Right lobe of liver (tissue), 6 donors: Measurements from ENCODE around the gene TICAM1. TPM values are rescaled to one million over a fixed set of nuclear protein-coding genes. Genes with fewer than 3 reads are reported as not detected.
A peak's percentile ranks its signal among the peaks of the same experiment; 100 is the strongest.

Experiments
- ATAC-seq, 4 donors: fragments of 200-7000 bp; cut with Tn5 transposase; one replicate each; pipeline ENCODE4 v1.9.1; 2020; ENCODE audit warnings: mild to moderate bottlenecking in 4 of 4, moderate library complexity in 4 of 4
- DNase-seq, 3 donors: peaks; one replicate each; pipeline ENCODE4 v3.0.0-alpha.2; 2020
- H3K27ac ChIP-seq, 3 donors: fragments of 200-600 bp; one replicate each; pipeline ENCODE4 v1.8.0; 2022
- H3K27me3 ChIP-seq, 2 donors: fragments of 200-600 bp; one replicate each; pipeline ENCODE4 v1.8.0; 2022
- H3K36me3 ChIP-seq, 4 donors: fragments of 200-600 bp; sonication (generic) in 1 of 4; one replicate each; pipeline versions ENCODE4 v1.5.1 to v1.8.0; 2017 to 2022; ENCODE audit warnings: control low read depth in 1 of 4
- H3K4me1 ChIP-seq, 4 donors: fragments of 200-600 bp; sonication (generic) in 1 of 4; one replicate each; pipeline versions ENCODE4 v1.5.1 to v1.8.0; 2017 to 2022; ENCODE audit warnings: control low read depth in 1 of 4
- H3K4me3 ChIP-seq, 3 donors: fragments of 200-600 bp; one replicate each; pipeline ENCODE4 v1.8.0; 2022
- H3K9me3 ChIP-seq, 4 donors: fragments of 200-600 bp; sonication (generic) in 1 of 4; one replicate each; pipeline versions ENCODE4 v1.5.1 to v1.8.0; 2017 to 2022; ENCODE audit warnings: control low read depth in 1 of 4
- POLR2A ChIP-seq: fragments of 450-650 bp; IDR thresholded peaks from one replicate; pipeline ENCODE4 v1.6.1; 2017; ENCODE audit warnings: antibody characterized with exemption, mild to moderate bottlenecking
- WGBS: methylation state at CpG from one replicate; pipeline ENCODE4 v1.1.6; 2018; ENCODE audit warnings: low coverage, low lambda C conversion rate; ENCODE audit not compliant: insufficient coverage; ENCODE audit errors: missing lambda C conversion rate; 5-methylcytosine and 5-hydroxymethylcytosine counted together
- intact Hi-C, 2 donors: fragments of 100-400 bp; cut with DNase I; formaldehyde crosslinking; loops; one replicate each; pipeline versions ENCODE4 v1.11.2 to v1.14.1; 2022
- total RNA-seq, 6 experiments: library from RNA; depleted of rRNA in 2 of 6; stranded (reverse); fragments of >200 nt in 2 of 6; fragmentation: NEBNext Ultra II Directional in 3 of 6; extraction: Animal tissue kit (Norgen Biotek cat#: 25700) in 3 of 6; gene quantifications; one replicate each; pipeline versions ENCODE4 v1.1.0 to v1.2.4, GENCODE V29; 2016 to 2023
- TF ChIP-seq, protein P1 (sequence below), 4 donors: fragments of 200-600 bp in 3 of 4; fragments of 450-650 bp in 1 of 4; IDR thresholded peaks; one replicate each; pipeline versions ENCODE4 v1.5.1 to v1.8.0; 2016 to 2022; ENCODE audit warnings: antibody characterized with exemption in 4 of 4, mild to moderate bottlenecking in 2 of 4
- donor health status: DM: no; HTN: yes; CAD: no.
- donor health status: DM: no; HTN: no; CAD: no.
- donor health status: DM: no; HTN: no; CAD: no.
- donor health status: DM: no; HTN: yes; CAD: no.
- donor health status: DM: no; HTN: yes; CAD: no.

Gene TICAM1
- total RNA-seq, 6 experiments from 2014 or later, result 6.9 to 14.6 (median 9.4) TPM

DNA sequence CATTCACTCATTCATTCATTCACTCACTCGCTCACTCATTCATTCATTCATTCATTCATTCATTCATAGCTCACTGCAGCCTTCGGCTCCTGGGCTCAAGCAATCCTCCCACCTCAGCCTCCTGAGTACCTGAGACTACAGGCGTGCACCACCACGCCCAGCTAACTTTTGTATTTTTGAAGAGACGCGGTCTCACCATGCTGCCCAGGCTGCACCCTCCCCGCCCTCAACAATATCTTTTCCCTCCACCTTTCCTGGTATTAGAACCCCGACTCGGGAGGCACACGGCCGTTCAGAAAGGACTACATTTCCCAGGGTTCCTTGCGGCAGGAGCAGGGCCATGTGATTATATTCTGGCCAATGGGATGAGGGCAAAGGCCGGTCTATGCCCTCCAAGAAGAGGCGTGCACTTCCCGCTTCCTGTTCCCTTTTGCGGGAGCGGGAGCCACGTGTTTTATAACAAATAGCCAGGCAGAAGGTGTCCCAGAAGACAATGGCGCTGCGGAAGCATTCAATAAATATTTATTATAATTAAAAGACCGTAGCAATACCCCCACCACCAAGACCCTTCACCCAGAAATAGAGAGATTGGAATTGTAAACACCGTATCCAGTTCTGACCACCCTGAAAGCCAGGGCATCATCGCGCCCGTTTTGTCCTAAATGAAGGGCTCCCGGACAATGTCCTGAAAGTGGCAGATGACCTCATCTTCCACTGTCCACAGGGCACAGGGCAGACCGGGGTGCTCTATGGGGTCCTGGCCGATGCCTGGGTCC is 15.9 kb downstream of the TICAM1 start:
- DNase-seq (peak; percentile 86 to 92 (median 91)), ATAC-seq (peak; percentile 82 to 96 (median 91))
- Histone ChIP-seq H3K27ac (no peak overlapping the region), H3K9me3 (no peaks in the 10 kb centered on the region), H3K27me3 (no peaks in the 10 kb centered on the region), H3K4me1 (peaks cover 0 to 5% (median 2%) of the 10 kb centered on the region in 4 donors), H3K36me3 (peaks cover 0 to 19% (median 12%) of the 10 kb centered on the region in 4 donors), H3K4me3 (peak overlapping the region in 1 of 3 donors; percentile 11)
- intact Hi-C loops, result loop anchor here in 1 of 2 donors (5.0 kb wide), 1 partner anchor 37 kb away; no protein-coding TSS in a partner anchor
- 23% methylated on average over 24 of the region's 28 CpGs for WGBS
- TF ChIP-seq, protein P1, sequence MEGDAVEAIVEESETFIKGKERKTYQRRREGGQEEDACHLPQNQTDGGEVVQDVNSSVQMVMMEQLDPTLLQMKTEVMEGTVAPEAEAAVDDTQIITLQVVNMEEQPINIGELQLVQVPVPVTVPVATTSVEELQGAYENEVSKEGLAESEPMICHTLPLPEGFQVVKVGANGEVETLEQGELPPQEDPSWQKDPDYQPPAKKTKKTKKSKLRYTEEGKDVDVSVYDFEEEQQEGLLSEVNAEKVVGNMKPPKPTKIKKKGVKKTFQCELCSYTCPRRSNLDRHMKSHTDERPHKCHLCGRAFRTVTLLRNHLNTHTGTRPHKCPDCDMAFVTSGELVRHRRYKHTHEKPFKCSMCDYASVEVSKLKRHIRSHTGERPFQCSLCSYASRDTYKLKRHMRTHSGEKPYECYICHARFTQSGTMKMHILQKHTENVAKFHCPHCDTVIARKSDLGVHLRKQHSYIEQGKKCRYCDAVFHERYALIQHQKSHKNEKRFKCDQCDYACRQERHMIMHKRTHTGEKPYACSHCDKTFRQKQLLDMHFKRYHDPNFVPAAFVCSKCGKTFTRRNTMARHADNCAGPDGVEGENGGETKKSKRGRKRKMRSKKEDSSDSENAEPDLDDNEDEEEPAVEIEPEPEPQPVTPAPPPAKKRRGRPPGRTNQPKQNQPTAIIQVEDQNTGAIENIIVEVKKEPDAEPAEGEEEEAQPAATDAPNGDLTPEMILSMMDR (IDR thresholded peaks at IDR 0.05), result no peak
- no peak for TF ChIP-seq POLR2A

DNA sequence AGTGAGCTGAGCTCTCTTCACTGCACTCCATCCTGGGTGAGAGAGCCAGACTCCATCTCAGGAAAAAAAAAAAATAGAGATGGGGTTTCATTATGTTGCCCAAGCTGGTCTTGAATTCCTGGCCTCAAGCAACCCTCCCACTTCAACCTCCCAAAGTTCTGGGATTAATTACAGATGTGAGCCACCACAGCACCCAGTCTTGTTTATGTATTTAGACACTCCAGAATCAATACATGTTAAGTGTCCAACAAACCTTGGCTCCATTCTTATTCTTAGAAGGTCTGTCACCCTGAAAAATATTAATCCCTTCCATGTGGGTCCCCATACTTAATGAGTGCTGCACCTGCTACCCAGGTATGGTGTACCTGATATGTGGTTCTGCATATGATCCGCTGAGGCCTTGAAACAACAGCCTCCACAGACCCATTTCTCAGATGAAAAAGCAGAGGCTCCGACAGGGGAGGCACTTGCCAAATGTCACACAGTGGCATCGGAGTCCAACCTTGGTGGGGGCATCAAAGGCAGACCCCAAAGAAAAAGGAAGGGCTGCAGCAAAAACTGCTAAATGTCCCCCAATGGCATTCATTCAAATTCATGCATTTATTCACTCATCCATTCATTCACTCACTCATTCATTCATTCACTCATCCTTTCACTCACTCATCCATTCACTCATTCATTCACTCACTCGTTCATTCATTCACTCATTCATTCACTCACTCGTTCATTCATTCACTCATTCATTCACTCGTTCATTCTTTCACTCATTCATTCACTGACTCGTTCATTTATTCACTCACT is 16.7 kb downstream of the TICAM1 start:
- H3K9me3 ChIP-seq, result no peaks in the 10 kb centered on the region
- peaks cover 0 to 5% (median 2%) of the 10 kb centered on the region in 4 donors for H3K4me1 ChIP-seq
- H3K36me3 ChIP-seq, result peaks cover 0 to 19% (median 12%) of the 10 kb centered on the region in 4 donors
- ATAC-seq, result no peak
- TF ChIP-seq POLR2A, result no peak
- TF ChIP-seq, protein P1 (IDR thresholded peaks at IDR 0.05), result no peak
- intact Hi-C loops, result loop anchor here in 1 of 2 donors (5.0 kb wide), 1 partner anchor 37 kb away; no protein-coding TSS in a partner anchor
- no peaks in the 10 kb centered on the region for H3K27me3 ChIP-seq
- peak overlapping the region in 1 of 3 donors; percentile 11 for H3K4me3 ChIP-seq
- WGBS, result 47% methylated on average over 5 of the region's 7 CpGs
- no peak overlapping the region for H3K27ac ChIP-seq
- no peak for DNase-seq

DNA sequence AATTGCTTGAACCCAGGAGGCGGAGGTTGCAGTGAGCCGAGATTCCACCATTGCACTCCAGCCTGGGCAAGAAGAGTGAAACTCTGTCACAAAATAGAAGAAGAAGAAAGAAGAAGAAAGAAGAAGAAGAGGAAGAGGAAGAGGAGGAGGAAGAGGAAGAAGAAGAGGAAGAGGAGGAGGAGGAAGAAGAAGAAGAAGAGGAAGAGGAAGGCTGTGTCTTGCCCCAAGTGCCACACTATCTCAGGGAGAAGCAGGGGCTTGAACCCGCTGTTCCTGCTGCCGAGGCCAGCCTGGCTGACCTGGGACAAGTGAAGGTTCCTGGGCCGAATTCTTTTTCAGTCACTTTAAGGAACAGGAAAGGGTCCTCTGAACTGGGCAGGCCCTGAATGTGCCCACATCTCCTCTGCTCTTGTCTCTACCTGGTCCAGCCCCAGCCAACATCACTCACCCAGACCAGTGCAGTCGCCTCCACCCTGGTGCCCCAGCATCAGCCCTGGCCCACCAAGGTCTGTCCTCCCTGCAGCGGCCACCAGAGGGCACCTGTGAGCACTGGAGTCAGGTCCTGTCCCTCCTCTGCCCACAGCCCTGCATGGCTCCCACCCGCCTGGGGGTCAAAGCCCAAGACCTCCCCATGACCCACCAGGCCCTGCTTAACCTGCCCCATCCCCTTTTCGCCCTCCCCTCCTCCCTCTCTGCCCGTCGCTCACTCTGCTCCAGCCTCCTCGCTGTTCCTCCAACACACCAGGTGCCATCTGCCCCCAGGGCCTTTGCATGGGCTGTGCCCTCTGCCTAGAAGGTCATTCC is 20.0 kb downstream of the TICAM1 start:
- no peak overlapping the region for H3K27ac ChIP-seq
- peak; percentile 83 to 86 (median 85) for DNase-seq
- H3K9me3 ChIP-seq, result no peaks in the 10 kb centered on the region
- peak; percentile 60 to 74 (median 69) for ATAC-seq
- H3K36me3 ChIP-seq, result peaks cover 0 to 3% (median 1%) of the 10 kb centered on the region in 4 donors
- TF ChIP-seq, protein P1 (IDR thresholded peaks at IDR 0.05), result peak; percentile 78 to 94 (median 89)
- TF ChIP-seq POLR2A, result no peak
- H3K4me3 ChIP-seq, result no peak overlapping the region
- no peaks in the 10 kb centered on the region for H3K27me3 ChIP-seq
- peaks cover 0 to 5% (median 2%) of the 10 kb centered on the region in 4 donors for H3K4me1 ChIP-seq
- intact Hi-C loops, result no loop called here
- WGBS, result 46% methylated on average over 8 of the region's 12 CpGs

DNA sequence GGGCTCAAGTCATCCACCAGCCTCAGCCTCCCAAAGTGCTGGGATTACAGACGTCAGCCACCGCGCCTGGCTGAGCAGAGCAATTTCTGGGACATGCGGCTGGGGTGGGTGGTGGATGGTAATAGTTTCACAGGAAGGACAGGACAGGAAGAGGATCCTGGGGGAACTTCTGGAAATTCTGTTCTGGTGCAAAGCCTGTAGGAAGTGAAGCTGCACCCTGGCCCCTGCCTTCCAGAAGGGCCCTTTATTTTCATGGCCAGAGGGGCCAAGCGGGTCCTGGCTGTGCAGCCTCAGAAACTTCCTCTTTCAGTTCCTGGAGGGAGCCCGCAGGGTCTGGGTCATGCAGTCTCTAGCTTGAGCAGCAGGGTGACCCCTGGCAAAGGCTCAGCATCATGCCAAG is 24.3 kb downstream of the TICAM1 start:
- Histone ChIP-seq H3K36me3 (no peaks in the 10 kb centered on the region), H3K27ac (no peak overlapping the region), H3K27me3 (no peaks in the 10 kb centered on the region), H3K4me3 (no peak overlapping the region), H3K9me3 (no peaks in the 10 kb centered on the region), H3K4me1 (no peaks in the 10 kb centered on the region)
- ATAC-seq, result peak; percentile 13 to 63 (median 34)
- no peak for TF ChIP-seq POLR2A
- TF ChIP-seq, protein P1 (IDR thresholded peaks at IDR 0.05), result no peak
- WGBS, result 30% methylated on average over 3 of the region's 6 CpGs
- intact Hi-C loops, result loop anchor here in 1 of 2 donors (5.0 kb wide), 2 partner anchors 45 to 105 kb away; no protein-coding TSS in a partner anchor
- peak; percentile 48 to 71 (median 51) for DNase-seq
